Glutamatergic neuron (in vitro differentiated cells): Measurements from ENCODE around the gene SHQ1. TPM values are rescaled to one million over a fixed set of nuclear protein-coding genes. Genes with fewer than 3 reads are reported as not detected.

Experiments used
- DNase-seq: peaks from one replicate; pipeline ENCODE4 v3.0.0; 2022
- H3K27ac Mint-ChIP-seq: one replicate; pipeline ENCODE4 v1.8.0; 2020; ENCODE audit warnings: mild to moderate bottlenecking, mixed read lengths, inconsistent platforms; ENCODE audit not compliant: unreplicated experiment
- H3K27me3 Mint-ChIP-seq: one replicate; pipeline ENCODE4 v1.8.0; 2020; ENCODE audit warnings: mild to moderate bottlenecking, moderate library complexity, mixed read lengths, inconsistent platforms; ENCODE audit not compliant: unreplicated experiment
- H3K36me3 Mint-ChIP-seq: one replicate; pipeline ENCODE4 v1.8.0; 2020; ENCODE audit warnings: mild to moderate bottlenecking, mixed read lengths, inconsistent platforms; ENCODE audit not compliant: unreplicated experiment
- H3K4me1 Mint-ChIP-seq: one replicate; pipeline ENCODE4 v1.8.0; 2020; ENCODE audit warnings: mild to moderate bottlenecking, low read depth, mixed read lengths, inconsistent platforms; ENCODE audit not compliant: unreplicated experiment
- H3K4me3 Mint-ChIP-seq: one replicate; pipeline ENCODE4 v1.8.0; 2020; ENCODE audit warnings: mild to moderate bottlenecking, mixed read lengths, inconsistent platforms; ENCODE audit not compliant: unreplicated experiment
- H3K9me3 Mint-ChIP-seq: one replicate; pipeline ENCODE4 v1.8.0; 2020; ENCODE audit warnings: mild to moderate bottlenecking, moderate library complexity, mixed read lengths, inconsistent platforms; ENCODE audit not compliant: unreplicated experiment
- CTCF ChIP-seq: fragments of 200-600 bp; sonication (generic); IDR thresholded peaks from one replicate; pipeline ENCODE4 v1.5.0; 2021; ENCODE audit not compliant: partially characterized antibody, unreplicated experiment
- total RNA-seq: library from RNA; stranded (reverse); fragmentation: NEBNext Ultra II Directional; extraction: Animal tissue kit (Norgen Biotek cat#: 25700); gene quantifications from one replicate; pipeline ENCODE4 v1.2.1, GENCODE V29; 2021; ENCODE audit not compliant: unreplicated experiment

The SHQ1 gene
- total RNA-seq, 1 donor from 2014 or later: 14.4 TPM

GRCh38 chr3:72872183-72872582 lies 23.9 kb upstream of the SHQ1 start:
- no peak for TF ChIP-seq CTCF
- H3K36me3 Mint-ChIP-seq: no peaks in the 10 kb centered on the region
- H3K4me3 Mint-ChIP-seq: no peak overlapping the region
- peaks cover 2% of the 10 kb centered on the region for H3K9me3 Mint-ChIP-seq
- no peaks in the 10 kb centered on the region for H3K4me1 Mint-ChIP-seq
- H3K27me3 Mint-ChIP-seq: no peaks in the 10 kb centered on the region
- DNase-seq: no peak
- H3K27ac Mint-ChIP-seq: no peak overlapping the region

- no peak overlapping the region for H3K27ac Mint-ChIP-seq
- no peak for TF ChIP-seq CTCF
- H3K4me1 Mint-ChIP-seq: no peaks in the 10 kb centered on the region
- peaks cover under 1% of the 10 kb centered on the region for H3K9me3 Mint-ChIP-seq
- no peak overlapping the region for H3K4me3 Mint-ChIP-seq
- H3K36me3 Mint-ChIP-seq: no peaks in the 10 kb centered on the region
- DNase-seq: no peak
- H3K27me3 Mint-ChIP-seq: no peaks in the 10 kb centered on the region
Observed at GRCh38 chr3:72862314-72863090, 14.3 kb upstream of the SHQ1 start.

- no peaks in the 10 kb centered on the region for H3K27me3 Mint-ChIP-seq
- H3K9me3 Mint-ChIP-seq: no peaks in the 10 kb centered on the region
- no peak overlapping the region for H3K27ac Mint-ChIP-seq
- no peak for TF ChIP-seq CTCF
- H3K4me3 Mint-ChIP-seq: no peak overlapping the region
- DNase-seq: no peak
- no peaks in the 10 kb centered on the region for H3K36me3 Mint-ChIP-seq
- H3K4me1 Mint-ChIP-seq: no peaks in the 10 kb centered on the region
Observed at GRCh38 chr3:72860846-72861245, 12.6 kb upstream of the SHQ1 start.

- no peak overlapping the region for H3K4me3 Mint-ChIP-seq
- no peaks in the 10 kb centered on the region for H3K36me3 Mint-ChIP-seq
- TF ChIP-seq CTCF: no peak
- H3K27me3 Mint-ChIP-seq: no peaks in the 10 kb centered on the region
- no peak overlapping the region for H3K27ac Mint-ChIP-seq
- H3K4me1 Mint-ChIP-seq: peaks cover 4% of the 10 kb centered on the region
- no peak for DNase-seq
- no peaks in the 10 kb centered on the region for H3K9me3 Mint-ChIP-seq
Observed at GRCh38 chr3:72860053-72860452, 11.8 kb upstream of the SHQ1 start.

GRCh38 chr3:72855001-72855400 lies 6.8 kb upstream of the SHQ1 start:
- H3K36me3 Mint-ChIP-seq: no peaks in the 10 kb centered on the region
- no peaks in the 10 kb centered on the region for H3K27me3 Mint-ChIP-seq
- no peak overlapping the region for H3K4me3 Mint-ChIP-seq
- peaks cover 4% of the 10 kb centered on the region for H3K4me1 Mint-ChIP-seq
- DNase-seq: no peak
- no peak for TF ChIP-seq CTCF
- no peak overlapping the region for H3K27ac Mint-ChIP-seq
- no peaks in the 10 kb centered on the region for H3K9me3 Mint-ChIP-seq
